SK-N-SH (cell line): ENCODE measurements around the gene GUCA2B. TPM values are rescaled to one million over a fixed set of nuclear protein-coding genes. Genes with fewer than 3 reads are reported as not detected.

Experiments
- CTCF ChIA-PET: fragments of 300-600, 350-600 bp; formaldehyde crosslinking; extraction: SDS; loops from one replicate; lab custom pipeline; 2021; lab: Yijun Ruan, JAX
- POLR2A ChIA-PET: fragments of 350-600 bp; sonication (Branson Sonifier 250); formaldehyde crosslinking; extraction: SDS; loops from one replicate; lab custom pipeline; 2020; ENCODE audit warnings: antibody characterized with exemption, inconsistent platforms; lab: Yijun Ruan, JAX
- DNase-seq: peaks from one replicate; pipeline ENCODE4 v3.0.0; 2012
- H2AFZ ChIP-seq: fragments of 200-600 bp; sonication (generic); 2 replicates; pipeline ENCODE4 v1.8.1; 2016; ENCODE audit warnings: antibody characterized with exemption, mild to moderate bottlenecking, low read depth
- H3F3A ChIP-seq: fragments of 200-600 bp; sonication (generic); replicated peaks from 2 replicates; pipeline ENCODE3; 2016; ENCODE audit warnings: antibody characterized with exemption, mild to moderate bottlenecking; ENCODE audit not compliant: insufficient read depth
- H3K27ac ChIP-seq, 2 experiments: fragments of 200-500 bp in 1 of 2; fragments of 200-600 bp in 1 of 2; sonication (Bioruptor generic) in 1 of 2; sonication (generic), shearing (Covaris generic) in 1 of 2; 2 replicates each; pipeline versions ENCODE4 v1.5.1 to v1.6.1; 2014 to 2016; ENCODE audit warnings: low read depth in 2 of 2, inconsistent platforms in 1 of 2, low read length in 1 of 2, mild to moderate bottlenecking in 1 of 2, mixed read lengths in 1 of 2
- H3K27me3 ChIP-seq: fragments of 200-600 bp; sonication (generic), shearing (Covaris generic); 2 replicates; pipeline ENCODE4 v1.6.1; 2016; ENCODE audit warnings: mixed run types; ENCODE audit not compliant: insufficient read depth
- H3K36me3 ChIP-seq, 2 experiments: fragments of 200-500 bp in 1 of 2; fragments of 200-600 bp in 1 of 2; sonication (Bioruptor generic) in 1 of 2; sonication (generic) in 1 of 2; replicated peaks in 1 of 2; 2 replicates each; pipeline versions ENCODE3 to v1.5.1; 2014 to 2016; ENCODE audit warnings: low read length in 1 of 2, mild to moderate bottlenecking in 1 of 2; ENCODE audit not compliant: insufficient read depth in 2 of 2, control insufficient read depth in 1 of 2
- H3K4me1 ChIP-seq, 2 experiments: fragments of 200-500 bp in 1 of 2; fragments of 200-600 bp in 1 of 2; sonication (Bioruptor generic) in 1 of 2; sonication (generic), shearing (Covaris generic) in 1 of 2; 2 replicates each; pipeline versions ENCODE4 v1.5.1 to v1.6.1; 2014 to 2016; ENCODE audit warnings: low read depth in 1 of 2, low read length in 1 of 2, mixed run types in 1 of 2; ENCODE audit not compliant: insufficient read depth in 2 of 2, control insufficient read depth in 1 of 2
- H3K4me2 ChIP-seq: fragments of 200-600 bp; sonication (generic), shearing (Covaris generic); 2 replicates; pipeline ENCODE4 v1.6.1; 2017; ENCODE audit warnings: mixed run types
- H3K4me3 ChIP-seq, 2 experiments: fragments of 200-500 bp in 1 of 2; fragments of 200-600 bp in 1 of 2; sonication (Bioruptor generic) in 1 of 2; sonication (generic), shearing (Covaris generic) in 1 of 2; 2 replicates each; pipeline versions ENCODE4 v1.5.1 to v1.8.1; 2014 to 2016; ENCODE audit warnings: low read depth in 2 of 2, inconsistent platforms in 1 of 2, low read length in 1 of 2, mild to moderate bottlenecking in 1 of 2, mixed read lengths in 1 of 2, moderate library complexity in 1 of 2
- H3K79me2 ChIP-seq: fragments of 200-600 bp; sonication (generic); 2 replicates; pipeline ENCODE4 v1.8.1; 2017; ENCODE audit warnings: mild to moderate bottlenecking; ENCODE audit not compliant: insufficient read depth
- H3K9ac ChIP-seq: fragments of 200-600 bp; sonication (generic); 2 replicates; pipeline ENCODE4 v1.6.1; 2017; ENCODE audit warnings: mixed run types
- H3K9me2 ChIP-seq: fragments of 200-600 bp; sonication (generic); 2 replicates; pipeline ENCODE4 v1.6.1; 2017; ENCODE audit warnings: mixed run types
- H3K9me3 ChIP-seq: fragments of 200-600 bp; sonication (generic); 2 replicates; pipeline ENCODE4 v1.6.1; 2017; ENCODE audit warnings: mixed run types, mild to moderate bottlenecking, moderate library complexity
- H4K20me1 ChIP-seq: fragments of 200-600 bp; sonication (generic); 2 replicates; pipeline ENCODE4 v1.6.1; 2017; ENCODE audit warnings: mild to moderate bottlenecking, mixed run types; ENCODE audit not compliant: insufficient read depth
- CHD2 ChIP-seq: fragments of 150-350 bp; IDR thresholded peaks from 2 replicates; pipeline ENCODE4 v1.6.1; 2018; ENCODE audit warnings: low read length; ENCODE audit not compliant: partially characterized antibody
- EZH2phosphoT487 ChIP-seq: fragments of 200-600 bp; sonication (generic); IDR thresholded peaks from 2 replicates; pipeline ENCODE4 v1.6.1; 2017; ENCODE audit warnings: low read depth, mixed run types, mild to moderate bottlenecking, antibody characterized with exemption, moderate library complexity, borderline replicate concordance
- FOSL2 ChIP-seq: IDR thresholded peaks from 2 replicates; pipeline ENCODE4 v1.4.0; 2012; ENCODE audit warnings: low read depth, mild to moderate bottlenecking, moderate library complexity, borderline replicate concordance
- FOXJ3 ChIP-seq: sonication (generic); formaldehyde crosslinking; IDR thresholded peaks from 2 replicates; pipeline ENCODE4 v1.5.1; 2020; ENCODE audit warnings: mild to moderate bottlenecking, missing genetic modification reagents
- FOXM1 ChIP-seq: IDR thresholded peaks from 2 replicates; pipeline ENCODE4 v1.4.0; 2012; ENCODE audit warnings: low read depth, mild to moderate bottlenecking
- GABPA ChIP-seq: IDR thresholded peaks from 2 replicates; pipeline ENCODE4 v1.4.0; 2012; ENCODE audit warnings: low read depth, mild to moderate bottlenecking
- JUND ChIP-seq: IDR thresholded peaks from 2 replicates; pipeline ENCODE4 v1.4.0; 2012
- NFIC ChIP-seq: IDR thresholded peaks from 2 replicates; pipeline ENCODE4 v1.4.0; 2012; ENCODE audit warnings: borderline replicate concordance
- NRF1 ChIP-seq: IDR thresholded peaks from 2 replicates; pipeline ENCODE4 v1.6.1; 2012; ENCODE audit warnings: low read depth, mild to moderate bottlenecking, low read length
- RAD21 ChIP-seq: IDR thresholded peaks from 2 replicates; pipeline ENCODE4 v1.6.1; 2012; ENCODE audit warnings: mild to moderate bottlenecking, low read length
- RCOR1 ChIP-seq: fragments of 150-350 bp; IDR thresholded peaks from 2 replicates; pipeline ENCODE4 v1.6.1; 2017; ENCODE audit warnings: antibody characterized with exemption, low read length
- SIN3A ChIP-seq: IDR thresholded peaks from 2 replicates; pipeline ENCODE4 v1.6.1; 2012; ENCODE audit warnings: low read depth, mild to moderate bottlenecking, low read length, moderate library complexity, borderline replicate concordance
- SMC3 ChIP-seq: IDR thresholded peaks from 2 replicates; pipeline ENCODE4 v1.6.1; 2012; ENCODE audit warnings: low read depth, low read length, improper control_type of control experiment
- TAF1 ChIP-seq: IDR thresholded peaks from 2 replicates; pipeline ENCODE4 v1.6.1; 2012; ENCODE audit warnings: low read depth, mild to moderate bottlenecking, low read length, moderate library complexity, borderline replicate concordance
- TCF12 ChIP-seq: IDR thresholded peaks from 2 replicates; pipeline ENCODE4 v1.4.0; 2012
- WGBS: methylation state at CpG from one replicate; pipeline ENCODE4 v1.1.6; 2017; ENCODE audit warnings: low lambda C conversion rate; 5-methylcytosine and 5-hydroxymethylcytosine counted together
- polyA plus RNA-seq, 3 experiments: library from polyadenylated mRNA; depleted of rRNA; stranded (reverse); fragments of >200 nt; gene quantifications; 2 replicates each; pipeline ENCODE4 v1.2.3, GENCODE V29; 2012
- TF ChIP-seq, protein P1 (sequence below): IDR thresholded peaks from 2 replicates; pipeline ENCODE4; 2012
- TF ChIP-seq, protein P2 (sequence below): IDR thresholded peaks from 2 replicates; pipeline ENCODE4 v1.4.0; 2012; ENCODE audit warnings: low read depth, borderline replicate concordance
- TF ChIP-seq, protein P3 (sequence below): fragments of 150-350 bp; IDR thresholded peaks from 2 replicates; pipeline ENCODE4 v1.6.1; 2017; ENCODE audit warnings: antibody characterized with exemption, low read length, low read depth, borderline replicate concordance

The GUCA2B gene
- polyA plus RNA-seq, 1 of the 3 experiments (the other 2 are of a cell fraction): not detected

DNA sequence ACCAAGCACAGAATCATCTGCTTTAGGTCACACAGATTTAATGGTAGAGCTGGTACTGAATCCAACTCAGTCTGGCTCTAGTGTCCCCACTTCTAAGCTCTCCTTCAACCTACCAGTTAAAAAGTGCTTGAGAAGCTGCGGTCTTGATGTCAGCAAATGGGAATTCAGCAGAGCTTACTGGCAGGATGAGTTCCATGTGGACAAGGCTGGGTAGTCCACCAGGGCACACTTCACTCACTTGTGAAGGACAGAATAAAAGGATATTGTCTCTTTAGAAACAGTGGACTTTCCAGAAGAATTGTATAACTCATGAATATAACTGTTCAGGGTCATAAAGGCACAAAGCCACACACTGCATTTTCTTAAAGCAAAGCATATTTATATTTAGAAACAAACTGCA lies 35.1 kb upstream of the GUCA2B start:
- H3K9me2 ChIP-seq: no peaks in the 10 kb centered on the region
- H3K4me3 ChIP-seq: no peak overlapping the region
- H3K27ac ChIP-seq: no peak overlapping the region
- no peaks in the 10 kb centered on the region for H3K36me3 ChIP-seq
- no peaks in the 10 kb centered on the region for H3K9me3 ChIP-seq
- no peak overlapping the region for H2AFZ ChIP-seq
- WGBS: 38% methylated on average over 1 of the region's 1 CpG
- POLR2A ChIA-PET: no interaction called here
- TF ChIP-seq RCOR1: no peak
- TF ChIP-seq NFIC: no peak
- TF ChIP-seq SMC3: no peak
- TF ChIP-seq SIN3A: no peak
- no peak for TF ChIP-seq NRF1
- no peak for TF ChIP-seq GABPA
- TF ChIP-seq, protein P1, sequence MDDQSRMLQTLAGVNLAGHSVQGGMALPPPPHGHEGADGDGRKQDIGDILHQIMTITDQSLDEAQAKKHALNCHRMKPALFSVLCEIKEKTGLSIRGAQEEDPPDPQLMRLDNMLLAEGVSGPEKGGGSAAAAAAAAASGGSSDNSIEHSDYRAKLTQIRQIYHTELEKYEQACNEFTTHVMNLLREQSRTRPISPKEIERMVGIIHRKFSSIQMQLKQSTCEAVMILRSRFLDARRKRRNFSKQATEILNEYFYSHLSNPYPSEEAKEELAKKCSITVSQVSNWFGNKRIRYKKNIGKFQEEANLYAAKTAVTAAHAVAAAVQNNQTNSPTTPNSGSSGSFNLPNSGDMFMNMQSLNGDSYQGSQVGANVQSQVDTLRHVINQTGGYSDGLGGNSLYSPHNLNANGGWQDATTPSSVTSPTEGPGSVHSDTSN: no peak
- TF ChIP-seq, protein P2, sequence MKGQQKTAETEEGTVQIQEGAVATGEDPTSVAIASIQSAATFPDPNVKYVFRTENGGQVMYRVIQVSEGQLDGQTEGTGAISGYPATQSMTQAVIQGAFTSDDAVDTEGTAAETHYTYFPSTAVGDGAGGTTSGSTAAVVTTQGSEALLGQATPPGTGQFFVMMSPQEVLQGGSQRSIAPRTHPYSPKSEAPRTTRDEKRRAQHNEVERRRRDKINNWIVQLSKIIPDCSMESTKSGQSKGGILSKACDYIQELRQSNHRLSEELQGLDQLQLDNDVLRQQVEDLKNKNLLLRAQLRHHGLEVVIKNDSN: no peak
- CTCF ChIA-PET: no interaction called here
- DNase-seq: no peak
- H4K20me1 ChIP-seq: no peaks in the 10 kb centered on the region
- H3K9ac ChIP-seq: no peak overlapping the region
- H3F3A ChIP-seq: no peaks in the 10 kb centered on the region
- no peaks in the 10 kb centered on the region for H3K79me2 ChIP-seq
- H3K4me1 ChIP-seq: no peaks in the 10 kb centered on the region
- peaks cover 6% of the 10 kb centered on the region; the same call in 1 of the 2 replicates for H3K27me3 ChIP-seq
- H3K4me2 ChIP-seq: no peak overlapping the region

DNA sequence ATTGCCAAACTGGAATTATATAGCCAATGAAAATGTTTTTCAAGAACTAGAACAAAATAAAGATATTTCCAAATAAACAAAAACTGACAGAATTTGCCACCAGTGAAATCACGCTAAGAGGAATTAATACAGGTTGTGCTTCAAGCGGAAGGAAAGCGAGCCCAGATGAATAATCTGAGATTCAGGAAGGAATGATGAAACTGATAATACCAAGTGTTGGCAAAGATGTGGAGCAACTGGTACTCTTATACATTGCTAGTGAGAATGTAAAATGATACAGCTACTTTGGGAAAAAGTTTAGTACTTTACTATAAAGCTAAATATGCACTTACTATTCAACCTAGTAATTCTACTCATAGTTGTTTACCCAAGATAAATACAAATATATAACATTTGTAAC lies 30.8 kb upstream of the GUCA2B start:
- Histone ChIP-seq H3K9me2 (no peaks in the 10 kb centered on the region), H3K9me3 (no peaks in the 10 kb centered on the region), H3K4me2 (no peak overlapping the region), H3K9ac (no peak overlapping the region), H3K27ac (no peak overlapping the region), H3K79me2 (no peaks in the 10 kb centered on the region), H2AFZ (no peak overlapping the region), H3K27me3 (no peaks in the 10 kb centered on the region), H3K4me3 (no peak overlapping the region), H3F3A (no peaks in the 10 kb centered on the region), H4K20me1 (no peaks in the 10 kb centered on the region), H3K4me1 (no peaks in the 10 kb centered on the region), H3K36me3 (no peaks in the 10 kb centered on the region)
- 83% methylated on average over 3 of the region's 3 CpGs for WGBS
- CTCF ChIA-PET: no interaction called here
- no peak for DNase-seq
- POLR2A ChIA-PET: no interaction called here
- TF ChIP-seq TCF12 (no peak), SMC3 (no peak), JUND (no peak), EZH2phosphoT487 (no peak), RAD21 (no peak), FOSL2 (no peak), FOXJ3 (no peak), TAF1 (no peak), FOXM1 (no peak), CHD2 (no peak), NFIC (no peak)
- TF ChIP-seq, protein P1: no peak
- TF ChIP-seq, protein P3, sequence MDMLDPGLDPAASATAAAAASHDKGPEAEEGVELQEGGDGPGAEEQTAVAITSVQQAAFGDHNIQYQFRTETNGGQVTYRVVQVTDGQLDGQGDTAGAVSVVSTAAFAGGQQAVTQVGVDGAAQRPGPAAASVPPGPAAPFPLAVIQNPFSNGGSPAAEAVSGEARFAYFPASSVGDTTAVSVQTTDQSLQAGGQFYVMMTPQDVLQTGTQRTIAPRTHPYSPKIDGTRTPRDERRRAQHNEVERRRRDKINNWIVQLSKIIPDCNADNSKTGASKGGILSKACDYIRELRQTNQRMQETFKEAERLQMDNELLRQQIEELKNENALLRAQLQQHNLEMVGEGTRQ: no peak
